Muscle layer of colon (tissue), 2 donors: ENCODE data around the gene AHI1.

ENCODE experiments used
- H3K27ac ChIP-seq: one replicate; pipeline ENCODE4 v1.7.0; 2013; ENCODE audit warnings: low read depth, mild to moderate bottlenecking, low read length, moderate library complexity
- H3K27me3 ChIP-seq, 2 donors: one replicate each; pipeline ENCODE4 v1.7.0; 2013; ENCODE audit warnings: low read length in 2 of 2, mild to moderate bottlenecking in 2 of 2; ENCODE audit not compliant: insufficient read depth in 2 of 2, control insufficient read depth in 1 of 2
- H3K36me3 ChIP-seq: one replicate; pipeline ENCODE4 v1.7.0; 2013; ENCODE audit warnings: mild to moderate bottlenecking, low read length; ENCODE audit not compliant: insufficient read depth
- H3K4me1 ChIP-seq: one replicate; pipeline ENCODE4 v1.7.0; 2013; ENCODE audit warnings: mild to moderate bottlenecking, low read length; ENCODE audit not compliant: insufficient read depth
- H3K4me3 ChIP-seq, 2 donors: one replicate each; pipeline ENCODE4 v1.7.0; 2013; ENCODE audit warnings: low read length in 2 of 2, low read depth in 1 of 2, mild to moderate bottlenecking in 1 of 2, moderate library complexity in 1 of 2
- H3K9ac ChIP-seq: one replicate; pipeline ENCODE4 v1.7.0; 2013; ENCODE audit warnings: low read length
- H3K9me3 ChIP-seq: one replicate; pipeline ENCODE4 v1.7.0; 2013; ENCODE audit warnings: mild to moderate bottlenecking, low read length
- donor health status: abdominal sarcoma.
- donor health status: Adenocarcinoma of cecum.

Gene AHI1

DNA sequence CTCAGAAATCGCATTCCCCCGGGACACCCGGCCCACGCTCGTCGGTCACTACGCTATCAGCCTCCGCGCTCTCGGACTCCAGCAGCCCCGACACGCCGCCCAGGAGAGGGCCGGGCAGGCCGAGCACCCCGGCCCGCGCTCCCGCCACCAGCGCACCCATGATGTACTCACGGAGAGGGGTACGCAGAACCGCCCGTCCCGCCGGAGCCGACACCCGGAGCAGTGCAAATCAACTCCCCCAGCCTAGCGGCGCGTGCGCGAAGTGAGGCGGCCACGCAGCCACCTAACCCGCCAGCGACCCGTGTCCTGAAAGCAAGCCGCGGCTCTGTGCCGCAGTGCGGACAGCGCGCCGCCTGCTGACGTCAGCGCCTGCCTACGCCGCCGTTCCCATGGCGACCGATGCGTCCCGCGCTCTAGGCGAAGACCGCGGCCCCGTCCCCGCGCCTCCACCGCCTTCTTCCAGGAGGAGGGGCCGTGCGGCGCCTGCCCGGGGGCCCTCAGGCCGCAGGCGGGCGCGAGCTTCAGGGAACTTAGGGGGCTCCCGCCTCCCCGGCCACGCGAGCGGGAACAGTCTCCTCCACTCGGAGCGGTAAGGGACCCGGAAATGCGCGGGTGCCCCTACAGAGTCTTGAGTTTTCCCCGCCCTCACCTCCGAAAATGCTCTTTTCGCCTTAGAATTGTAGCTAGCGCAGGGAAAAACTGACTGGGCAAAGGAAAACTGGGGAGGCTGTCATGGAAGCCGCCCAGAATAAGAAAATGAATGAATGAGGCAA lies at the start of gene AHI1:
Gene AHI1 (minus strand): TSS at position 329 of the 773 bp plus-strand sequence. CDS start 5,503 bp downstream, outside the sequence.
- Histone ChIP-seq H3K4me3 (peak within 1 kb of the TSS; percentile 86 to 87), H3K27ac (peak within 1 kb of the TSS; percentile 95), H3K27me3 (no peaks in the 10 kb centered on the region), H3K9me3 (no peaks in the 10 kb centered on the region), H3K36me3 (no peaks in the 10 kb centered on the region), H3K9ac (peak within 1 kb of the TSS; percentile 99), H3K4me1 (peaks cover 13% of the 10 kb centered on the region)

DNA sequence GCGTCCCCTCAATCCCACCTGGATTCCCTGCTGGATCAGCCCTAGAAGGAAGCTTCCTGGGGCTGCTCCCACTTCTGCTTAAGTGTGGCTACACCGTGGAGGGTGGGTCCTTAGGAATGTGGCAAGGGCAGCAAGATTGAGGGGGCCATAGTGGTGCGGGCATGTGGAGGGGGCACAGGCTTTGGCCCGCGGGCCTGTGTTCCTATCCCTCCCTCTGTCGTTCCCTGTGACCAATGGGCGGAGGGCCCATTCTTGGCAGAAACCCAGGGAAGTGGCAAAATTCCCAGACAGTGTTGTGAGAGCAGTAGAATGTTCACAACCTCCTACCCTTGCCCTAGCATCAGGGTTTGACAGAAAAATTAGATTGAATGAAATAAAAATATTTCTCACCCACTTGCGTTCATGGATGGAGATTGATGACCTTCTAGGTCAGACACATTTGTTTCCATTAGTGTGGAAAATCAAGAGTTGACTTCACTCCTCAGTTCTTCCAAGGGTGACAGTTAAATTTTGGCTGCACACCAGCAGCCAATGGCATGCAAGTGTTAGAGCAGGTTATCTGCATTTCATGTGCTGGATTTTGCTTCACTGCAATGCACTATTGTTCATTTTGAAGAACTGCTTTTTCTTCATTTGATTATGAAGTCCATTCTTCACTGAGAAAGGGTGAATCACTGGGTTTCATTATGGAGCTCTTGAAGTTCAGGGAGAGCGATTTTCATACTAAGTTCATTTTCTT lies 49.3 kb upstream of the AHI1 start:
- H3K27me3 ChIP-seq = no peaks in the 10 kb centered on the region
- H3K4me3 ChIP-seq = no peak overlapping the region
- H3K9me3 ChIP-seq = no peaks in the 10 kb centered on the region
- no peak overlapping the region for H3K9ac ChIP-seq
- no peaks in the 10 kb centered on the region for H3K36me3 ChIP-seq
- H3K27ac ChIP-seq = no peak overlapping the region
- H3K4me1 ChIP-seq = no peaks in the 10 kb centered on the region

DNA sequence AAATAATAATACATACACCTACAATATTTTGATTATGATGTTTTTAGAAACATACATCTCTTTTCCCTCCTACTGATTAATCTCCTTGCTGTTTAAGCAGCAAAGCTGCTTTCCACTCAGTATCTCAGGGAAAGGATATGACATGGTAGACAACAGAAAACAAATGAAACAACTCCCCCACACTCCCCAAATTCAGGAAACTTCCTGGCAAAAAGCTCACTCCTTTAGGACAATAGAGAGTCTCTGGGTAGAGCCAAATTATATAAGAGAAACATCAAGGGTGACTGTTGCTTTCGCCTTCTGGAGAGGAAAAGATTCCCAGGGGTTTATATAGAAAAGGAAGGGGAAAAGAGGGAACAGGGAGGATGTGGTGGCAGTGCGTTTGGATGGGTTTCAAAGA lies 48.7 kb upstream of the AHI1 start:
- Histone ChIP-seq H3K36me3 (no peaks in the 10 kb centered on the region), H3K9ac (no peak overlapping the region), H3K27ac (no peak overlapping the region), H3K9me3 (no peaks in the 10 kb centered on the region), H3K4me3 (no peak overlapping the region), H3K4me1 (no peaks in the 10 kb centered on the region), H3K27me3 (no peaks in the 10 kb centered on the region)

DNA sequence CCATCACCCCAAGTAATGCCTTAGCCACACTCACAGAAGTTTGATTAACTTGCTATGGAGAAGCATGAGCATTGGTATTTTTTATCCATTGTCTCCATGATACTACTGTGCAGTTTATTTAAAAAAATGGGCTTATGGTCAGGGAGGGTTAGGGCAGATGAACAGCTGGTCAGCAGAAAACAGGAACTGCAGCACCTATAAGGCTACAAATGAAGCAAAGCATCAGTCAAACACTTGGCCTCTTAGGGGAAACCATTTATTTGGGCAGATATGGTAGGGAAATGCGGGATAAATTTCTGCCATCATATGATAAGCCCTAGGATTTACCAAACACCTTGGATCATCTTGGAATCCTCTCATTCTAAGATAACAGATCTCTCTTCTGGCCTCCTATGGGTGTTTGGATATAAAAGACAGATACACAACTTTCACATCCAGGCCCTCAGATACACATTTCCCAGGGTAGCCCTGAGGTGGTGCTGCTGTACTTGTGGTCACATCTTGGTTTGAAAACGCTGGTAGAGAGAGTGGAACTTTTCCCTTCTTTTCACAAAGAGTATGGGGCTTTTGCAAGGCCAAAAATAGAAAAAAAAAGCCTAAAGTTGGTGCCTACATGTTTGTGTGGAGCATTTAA lies 42.8 kb upstream of the AHI1 start:
- Histone ChIP-seq H3K4me1 (no peaks in the 10 kb centered on the region), H3K36me3 (no peaks in the 10 kb centered on the region), H3K27ac (no peak overlapping the region), H3K9me3 (no peaks in the 10 kb centered on the region), H3K27me3 (no peaks in the 10 kb centered on the region), H3K4me3 (no peak overlapping the region), H3K9ac (no peak overlapping the region)

DNA sequence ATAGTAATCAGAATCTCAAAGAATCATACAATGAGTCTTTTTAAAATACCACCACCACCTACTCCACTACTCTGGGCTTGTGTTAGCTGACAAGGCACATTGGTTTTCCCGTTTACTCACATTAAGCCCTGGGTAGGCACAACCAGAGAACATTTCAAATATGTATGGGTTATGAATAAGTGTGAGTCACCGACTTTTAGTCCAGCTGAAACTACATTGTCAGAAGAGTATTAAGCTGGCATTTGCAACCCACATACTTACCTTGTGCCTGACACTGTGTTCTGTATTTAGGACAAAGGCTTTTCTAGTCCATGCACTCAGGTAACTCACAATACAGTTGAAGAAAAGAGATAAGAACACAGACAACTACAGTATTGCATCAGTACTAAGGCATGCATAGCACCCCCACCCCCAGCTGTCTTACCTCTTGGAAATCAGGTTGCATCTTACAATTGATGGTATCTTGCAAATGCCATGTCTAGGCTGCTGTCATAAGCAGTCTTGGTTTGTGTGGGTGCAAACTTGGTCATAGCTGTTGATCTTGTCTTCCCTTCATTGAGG lies 40.3 kb upstream of the AHI1 start:
- Histone ChIP-seq H3K9ac (no peak overlapping the region), H3K4me1 (no peaks in the 10 kb centered on the region), H3K9me3 (no peaks in the 10 kb centered on the region), H3K27me3 (no peaks in the 10 kb centered on the region), H3K4me3 (no peak overlapping the region), H3K27ac (no peak overlapping the region), H3K36me3 (no peaks in the 10 kb centered on the region)

DNA sequence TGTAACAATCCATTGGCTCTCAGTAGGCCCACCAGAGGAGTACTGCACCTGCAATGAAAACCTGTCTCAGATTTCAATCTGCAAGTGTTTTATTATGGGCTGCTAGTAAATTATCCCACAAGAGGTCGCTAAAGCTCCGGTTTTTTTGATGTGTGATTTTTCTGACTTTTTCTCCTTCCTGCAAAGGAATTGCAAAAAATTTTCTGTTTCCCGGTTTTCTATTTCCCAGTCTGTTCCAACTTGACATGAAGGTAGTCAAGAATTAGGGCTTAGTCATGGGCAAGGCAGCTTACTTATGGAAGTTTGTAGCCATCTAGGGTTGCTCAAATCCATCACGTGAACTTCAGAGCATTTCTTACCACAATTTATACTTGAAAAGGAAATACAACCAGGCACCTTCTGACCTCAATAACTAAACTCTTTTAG lies 38.5 kb upstream of the AHI1 start:
- Histone ChIP-seq H3K9me3 (no peaks in the 10 kb centered on the region), H3K27ac (no peak overlapping the region), H3K27me3 (no peaks in the 10 kb centered on the region), H3K4me1 (no peaks in the 10 kb centered on the region), H3K9ac (no peak overlapping the region), H3K4me3 (no peak overlapping the region), H3K36me3 (no peaks in the 10 kb centered on the region)

DNA sequence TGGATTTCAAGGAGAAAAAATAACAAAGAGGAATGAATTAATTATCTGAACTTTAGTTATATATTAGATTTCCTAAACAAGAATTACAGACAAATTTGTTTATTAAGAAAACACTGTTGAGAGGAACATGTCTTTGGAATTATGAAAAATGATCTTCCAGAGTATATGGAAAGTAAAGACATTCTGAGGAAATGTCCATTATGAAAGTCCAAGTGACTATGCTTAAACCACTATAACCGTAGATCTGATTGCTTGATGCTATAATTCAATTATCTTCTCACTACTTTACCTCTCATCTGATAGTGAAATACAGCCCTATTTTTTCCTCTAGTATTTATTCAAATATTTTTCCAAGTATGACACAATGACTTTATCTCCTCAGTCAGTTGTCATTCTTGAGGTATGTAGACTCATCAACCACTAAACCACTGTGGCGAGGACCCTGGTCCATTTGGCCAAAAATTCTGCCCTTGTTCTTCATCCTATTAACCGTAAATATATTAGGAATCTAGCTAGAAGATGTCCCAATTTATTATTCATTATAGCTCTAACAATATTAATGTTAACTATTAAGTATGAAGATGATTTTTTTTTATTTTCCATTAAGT lies 37.3 kb upstream of the AHI1 start:
- no peaks in the 10 kb centered on the region for H3K36me3 ChIP-seq
- H3K27me3 ChIP-seq = no peaks in the 10 kb centered on the region
- no peak overlapping the region for H3K27ac ChIP-seq
- H3K9ac ChIP-seq = no peak overlapping the region
- no peaks in the 10 kb centered on the region for H3K9me3 ChIP-seq
- no peaks in the 10 kb centered on the region for H3K4me1 ChIP-seq
- H3K4me3 ChIP-seq = no peak overlapping the region

DNA sequence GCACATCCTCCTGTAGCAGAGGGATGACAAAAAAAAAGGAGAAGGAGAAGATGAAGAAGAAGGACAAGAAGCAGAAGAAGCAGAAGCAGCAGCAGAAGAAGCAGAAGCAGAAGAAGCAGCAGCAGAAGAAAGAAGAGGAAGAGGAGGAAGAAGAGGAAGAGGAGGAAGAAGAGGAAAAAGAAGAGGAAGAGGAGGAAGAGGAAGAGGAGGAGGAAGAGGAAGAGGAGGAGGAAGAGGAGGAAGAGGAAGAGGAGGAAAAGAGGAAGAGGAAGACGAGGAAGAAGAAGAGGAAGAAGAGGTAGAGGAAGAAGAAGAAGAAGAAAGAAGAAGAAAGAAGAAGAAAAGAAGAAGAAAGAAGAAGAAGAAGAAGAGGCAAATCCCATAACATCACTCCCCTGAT lies 35.0 kb upstream of the AHI1 start:
- no peak overlapping the region for H3K27ac ChIP-seq
- no peak overlapping the region for H3K9ac ChIP-seq
- no peaks in the 10 kb centered on the region for H3K9me3 ChIP-seq
- no peaks in the 10 kb centered on the region for H3K27me3 ChIP-seq
- H3K4me1 ChIP-seq = peaks cover 2% of the 10 kb centered on the region
- H3K4me3 ChIP-seq = no peak overlapping the region
- no peaks in the 10 kb centered on the region for H3K36me3 ChIP-seq

DNA sequence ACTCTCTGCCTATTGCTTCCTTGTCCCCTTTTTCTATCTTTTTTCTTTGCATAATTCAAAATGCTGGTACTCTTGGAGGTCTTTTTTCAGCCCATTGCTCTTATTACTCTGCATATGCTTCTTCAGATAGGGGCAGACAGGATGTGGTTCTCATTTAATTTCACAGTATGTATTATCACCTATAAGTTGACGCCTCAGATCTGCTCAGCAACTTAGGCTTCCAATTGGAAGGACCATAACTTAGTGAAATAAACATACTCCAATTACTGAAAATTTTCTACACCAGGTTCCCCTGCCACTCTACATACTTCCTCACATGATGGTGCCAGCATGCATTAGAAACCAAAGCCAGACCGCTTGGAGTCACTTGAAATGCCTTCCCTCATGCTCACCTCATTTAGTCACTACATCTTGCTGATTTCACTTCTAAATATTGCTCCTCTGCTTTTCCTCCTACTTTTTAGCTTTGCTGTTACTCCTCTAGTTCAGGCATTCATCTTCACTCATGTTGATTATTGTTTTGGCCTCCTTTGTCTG lies 34.5 kb upstream of the AHI1 start:
- no peak overlapping the region for H3K27ac ChIP-seq
- H3K9ac ChIP-seq = no peak overlapping the region
- peaks cover 7% of the 10 kb centered on the region for H3K4me1 ChIP-seq
- H3K4me3 ChIP-seq = no peak overlapping the region
- H3K36me3 ChIP-seq = no peaks in the 10 kb centered on the region
- no peaks in the 10 kb centered on the region for H3K27me3 ChIP-seq
- no peaks in the 10 kb centered on the region for H3K9me3 ChIP-seq

DNA sequence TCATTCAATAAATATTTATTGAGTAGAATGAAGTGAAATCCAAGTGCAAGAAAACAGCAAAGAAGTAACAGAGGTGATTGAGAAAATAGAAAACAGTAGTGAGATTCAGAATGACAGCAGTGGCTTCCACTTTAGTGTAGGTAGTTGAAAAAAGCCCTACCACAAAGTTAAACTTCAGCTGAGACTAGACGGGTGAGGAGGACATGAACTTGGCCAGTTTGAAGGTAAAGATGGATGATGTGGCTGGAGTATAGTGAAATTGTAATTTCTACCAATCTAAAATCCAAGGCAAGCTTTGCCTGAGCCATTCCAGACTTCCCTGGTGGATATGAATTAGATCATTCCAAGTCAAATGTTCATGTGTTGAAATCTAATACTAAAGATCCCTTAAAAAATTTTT lies 32.6 kb upstream of the AHI1 start:
- Histone ChIP-seq H3K4me3 (no peak overlapping the region), H3K9ac (no peak overlapping the region), H3K27me3 (no peaks in the 10 kb centered on the region), H3K4me1 (peaks cover 9% of the 10 kb centered on the region), H3K36me3 (no peaks in the 10 kb centered on the region), H3K9me3 (no peaks in the 10 kb centered on the region), H3K27ac (no peak overlapping the region)

DNA sequence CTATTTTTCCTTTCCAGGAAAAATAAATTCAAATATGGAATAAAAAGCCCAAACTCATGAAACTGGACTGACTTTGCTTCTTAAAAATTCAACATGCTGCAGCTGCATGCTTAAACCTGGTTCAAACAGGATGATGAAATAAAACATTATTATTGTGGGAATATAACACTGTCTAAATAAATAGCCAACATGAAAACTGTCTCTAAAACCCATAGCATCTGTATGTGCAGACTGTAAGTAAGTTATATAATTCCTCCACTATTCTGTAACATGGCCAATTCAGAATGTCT lies 30.4 kb upstream of the AHI1 start:
- Histone ChIP-seq H3K9ac (no peak overlapping the region), H3K4me3 (no peak overlapping the region), H3K9me3 (no peaks in the 10 kb centered on the region), H3K4me1 (peaks cover 9% of the 10 kb centered on the region), H3K27ac (no peak overlapping the region), H3K27me3 (no peaks in the 10 kb centered on the region), H3K36me3 (no peaks in the 10 kb centered on the region)
